Measurements from ENCODE around the gene PHOX2A.
A peak's percentile ranks its signal among the peaks of the same experiment; 100 is the strongest.

Gene PHOX2A

DNA sequence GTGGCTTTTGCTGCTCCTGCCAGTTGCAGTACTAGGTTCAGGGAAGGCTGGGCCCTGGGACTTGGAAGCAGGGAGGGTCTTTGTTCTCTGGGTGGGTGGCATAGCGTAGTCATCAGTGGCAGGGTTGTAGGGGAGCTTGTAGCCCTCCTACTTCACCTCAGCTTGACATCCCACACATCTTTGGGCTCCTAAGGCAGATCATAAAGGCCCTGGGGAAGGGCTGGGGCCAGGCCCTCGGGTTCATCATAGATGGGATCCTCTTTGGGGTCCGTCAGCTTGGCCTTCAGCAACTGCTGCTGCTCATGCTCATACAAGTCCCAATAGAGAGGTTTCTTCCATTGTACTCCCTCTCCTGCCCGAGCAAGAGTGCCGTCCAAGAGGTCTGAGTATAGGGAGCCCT lies 6.0 kb upstream of the PHOX2A start:
- DNase-seq (ENCODE audit: low spot score) = no peak

DNA sequence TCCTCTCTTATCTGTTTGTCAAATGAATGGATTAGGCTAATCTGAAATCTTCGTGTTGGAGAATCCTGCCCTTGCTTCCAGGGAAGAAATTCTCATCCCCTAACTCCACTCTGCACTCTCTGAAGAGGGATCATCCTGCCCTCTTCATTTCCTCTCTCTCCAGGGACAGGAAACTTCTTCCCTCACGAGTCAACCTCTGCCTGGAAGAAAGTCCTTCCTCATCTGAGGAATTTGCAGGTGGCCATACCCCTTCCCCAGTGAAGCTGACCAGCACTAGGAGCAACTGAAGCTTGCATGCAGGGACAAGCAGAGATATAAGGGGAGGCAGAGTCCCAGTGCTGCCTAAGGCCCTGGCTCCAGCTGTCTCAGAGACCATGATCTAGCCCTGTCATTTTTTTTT lies 3.6 kb upstream of the PHOX2A start:
- DNase-seq (ENCODE audit: low spot score) = no peak

DNA sequence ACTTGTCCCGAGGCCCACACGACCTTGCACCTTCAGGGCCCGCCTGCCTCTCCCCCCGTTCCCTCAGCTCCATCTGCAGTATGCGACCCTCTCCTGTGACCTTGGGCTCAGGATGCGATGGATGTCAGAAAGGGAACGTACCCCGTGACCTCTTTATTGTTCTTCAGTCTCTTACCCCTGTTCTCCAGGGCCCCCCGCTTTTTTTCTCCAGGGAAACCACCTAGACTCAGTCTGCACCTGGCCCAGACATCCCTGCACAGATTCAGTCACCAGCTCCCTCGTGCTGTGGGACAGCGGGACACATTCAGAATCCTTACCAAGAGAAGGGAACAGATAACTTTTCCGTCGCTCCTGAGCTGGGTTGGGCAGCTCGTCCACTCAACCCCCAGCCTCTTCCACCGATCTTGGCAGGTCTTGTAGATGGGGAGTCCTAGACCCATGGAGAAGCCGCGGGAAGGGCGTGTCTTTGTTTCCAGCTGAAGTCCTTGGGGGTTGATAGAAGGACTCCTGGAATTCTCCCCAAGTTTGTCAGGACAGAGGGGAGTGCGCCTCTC lies 1.4 kb upstream of the PHOX2A start:
- DNase-seq (ENCODE audit: low spot score) = no peak

GRCh38 chr11:72244361-72245262 lies 636 bp upstream of the PHOX2A start:
- DNase-seq (ENCODE audit: low spot score) = no peak

DNA sequence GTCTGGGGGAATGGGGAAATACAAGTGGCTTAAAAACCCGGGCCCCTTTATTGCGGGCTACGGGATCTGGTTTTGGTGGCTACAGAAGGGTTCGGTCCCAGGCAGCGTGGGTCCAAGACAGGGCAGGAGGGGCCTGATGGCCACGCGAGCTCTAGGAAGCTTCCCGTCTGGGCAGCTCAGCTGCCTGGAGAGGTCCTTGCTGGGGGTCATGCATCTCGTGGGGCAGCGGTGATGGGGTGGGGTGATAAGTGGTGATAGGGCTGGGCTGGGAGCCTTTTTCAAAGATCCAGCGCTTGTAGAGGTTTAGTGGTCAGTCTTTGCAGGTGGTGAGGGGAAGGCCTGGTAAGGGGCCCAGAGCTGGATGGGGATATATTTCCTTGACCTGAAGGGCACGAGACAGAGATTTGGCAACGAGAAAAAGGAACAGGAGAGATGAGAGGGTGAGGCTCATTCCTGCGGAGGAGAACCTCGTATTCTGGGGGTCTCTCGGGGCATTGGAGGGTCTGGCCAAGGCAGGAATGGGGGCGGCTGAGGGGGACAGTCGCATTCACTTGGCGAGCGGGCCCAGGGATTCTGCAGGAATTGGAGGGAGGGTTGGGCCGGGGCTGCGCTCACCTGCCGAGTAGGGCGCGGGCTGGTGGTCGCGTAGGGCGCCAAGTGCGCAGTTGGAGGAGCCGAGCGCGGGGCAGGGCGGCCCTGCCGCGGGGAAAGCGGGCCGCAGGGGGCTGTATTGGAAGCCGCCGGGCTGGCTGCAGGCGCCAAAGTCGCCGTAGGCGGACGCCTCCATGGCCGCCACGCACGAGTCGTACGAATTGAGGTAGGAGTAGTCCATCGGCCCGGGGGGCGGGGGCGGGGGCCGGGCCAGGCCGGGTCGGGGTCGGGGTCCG lies 560 bp downstream of the PHOX2A start:
- no peak for DNase-seq (ENCODE audit: low spot score)

DNA sequence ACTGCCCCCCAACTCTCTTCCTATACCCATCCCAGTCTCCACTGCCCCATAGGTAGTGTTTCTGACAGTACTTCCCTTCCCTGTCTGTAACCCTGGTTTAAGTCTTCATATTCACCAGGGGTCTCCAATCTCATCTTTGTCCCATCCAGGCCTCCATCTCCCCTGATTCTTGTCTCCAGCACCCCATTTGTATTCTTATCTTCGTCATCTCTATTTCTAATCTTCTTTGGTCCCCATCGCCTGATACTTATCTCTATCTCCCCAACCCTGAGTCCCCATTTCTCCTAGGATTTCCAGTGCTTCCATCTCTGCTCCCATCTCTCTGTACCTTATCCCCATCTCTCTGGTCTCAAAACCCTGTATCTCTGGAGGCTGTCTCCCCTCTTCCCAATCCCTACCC lies 1.8 kb downstream of the PHOX2A start:
- no peak for DNase-seq (ENCODE audit: low spot score)

DNA sequence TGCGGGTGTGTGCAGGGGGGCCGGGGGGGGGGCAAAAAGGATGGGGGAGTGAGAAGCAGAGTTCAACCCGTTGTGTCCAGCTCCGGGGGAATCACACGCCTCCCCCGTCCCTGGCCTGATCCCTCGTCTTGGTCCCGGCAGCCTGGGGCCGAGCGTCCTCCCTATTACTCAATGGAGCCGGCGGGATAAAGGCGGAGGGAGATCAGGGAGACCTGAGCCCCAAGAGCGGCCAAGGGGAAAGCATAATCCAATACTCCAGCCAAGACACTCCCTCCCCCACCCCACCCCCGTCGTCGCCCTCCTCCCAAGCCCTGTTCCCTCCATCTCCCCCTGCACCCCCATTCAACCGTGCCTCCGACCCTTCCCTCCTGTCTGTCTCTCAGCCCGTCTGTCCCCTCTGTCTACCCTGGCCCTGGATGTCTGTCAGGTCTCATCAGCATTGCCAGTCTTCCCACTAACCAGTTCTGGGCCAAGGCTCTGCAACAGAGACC lies 2.6 kb downstream of the PHOX2A start:
- DNase-seq (ENCODE audit: low spot score) = no peak

- DNase-seq (ENCODE audit: low spot score) = no peak
These were observed 3.3 kb downstream of the PHOX2A start for GRCh38 chr11:72240461-72241290.

DNA sequence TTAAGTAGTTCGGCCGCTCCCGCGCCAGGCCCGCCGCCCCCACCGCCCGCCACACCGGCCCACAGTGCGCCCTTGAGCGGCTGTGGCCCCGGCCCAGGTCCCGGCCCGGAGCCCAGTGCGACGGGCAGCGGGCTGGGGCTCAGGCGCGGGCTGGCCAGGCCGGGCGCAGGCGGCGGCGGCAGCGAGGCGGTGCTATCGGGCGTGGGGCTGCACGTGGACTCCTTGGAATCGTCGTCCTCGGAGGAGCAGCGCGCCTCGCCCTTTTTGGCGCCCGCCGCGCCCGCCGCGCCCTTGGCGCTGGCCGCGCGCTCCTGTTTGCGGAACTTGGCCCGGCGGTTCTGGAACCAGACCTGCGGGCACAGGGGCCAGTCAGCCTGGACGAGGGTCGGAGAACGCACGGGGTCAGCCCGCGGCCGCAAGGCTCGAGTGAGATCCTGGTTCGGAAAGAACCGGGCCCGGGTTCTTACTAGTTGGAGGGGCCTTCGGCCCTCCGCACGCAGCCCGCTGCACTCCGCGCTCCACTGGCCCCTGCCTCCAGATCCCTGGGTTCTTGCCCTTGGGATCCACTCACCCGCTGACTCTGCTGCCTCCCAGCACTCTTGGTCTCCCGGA lies 4.0 kb downstream of the PHOX2A start:
- peak; percentile 40 for DNase-seq (ENCODE audit: low spot score)

DNA sequence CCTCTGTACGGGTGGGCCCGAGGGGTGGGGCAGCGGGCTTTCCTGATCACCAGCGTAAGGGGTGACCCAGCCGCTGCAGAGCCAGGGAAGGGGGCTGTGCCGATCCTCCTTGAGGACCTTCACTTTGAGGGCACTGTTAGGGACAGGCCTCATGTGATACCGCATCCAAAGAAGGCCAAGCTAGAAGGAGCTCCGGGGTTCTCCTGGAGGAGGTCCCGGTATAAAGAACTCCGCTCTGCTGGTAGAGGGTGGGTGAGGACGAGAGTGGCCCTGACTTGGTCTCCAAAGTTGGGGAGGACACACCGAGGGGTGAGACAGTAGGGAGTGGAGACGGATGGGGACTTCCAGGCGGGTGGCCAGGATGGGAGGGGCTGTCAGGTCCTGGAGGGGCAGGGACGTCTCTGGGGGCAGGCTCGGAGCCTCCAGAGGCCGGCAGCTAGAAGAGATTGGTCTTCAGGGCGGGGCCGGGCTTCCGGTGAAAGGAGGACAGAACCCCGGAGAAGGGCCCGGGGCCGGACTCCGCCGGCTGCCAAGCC lies 4.6 kb downstream of the PHOX2A start:
- DNase-seq (ENCODE audit: low spot score) = no peak

DNA sequence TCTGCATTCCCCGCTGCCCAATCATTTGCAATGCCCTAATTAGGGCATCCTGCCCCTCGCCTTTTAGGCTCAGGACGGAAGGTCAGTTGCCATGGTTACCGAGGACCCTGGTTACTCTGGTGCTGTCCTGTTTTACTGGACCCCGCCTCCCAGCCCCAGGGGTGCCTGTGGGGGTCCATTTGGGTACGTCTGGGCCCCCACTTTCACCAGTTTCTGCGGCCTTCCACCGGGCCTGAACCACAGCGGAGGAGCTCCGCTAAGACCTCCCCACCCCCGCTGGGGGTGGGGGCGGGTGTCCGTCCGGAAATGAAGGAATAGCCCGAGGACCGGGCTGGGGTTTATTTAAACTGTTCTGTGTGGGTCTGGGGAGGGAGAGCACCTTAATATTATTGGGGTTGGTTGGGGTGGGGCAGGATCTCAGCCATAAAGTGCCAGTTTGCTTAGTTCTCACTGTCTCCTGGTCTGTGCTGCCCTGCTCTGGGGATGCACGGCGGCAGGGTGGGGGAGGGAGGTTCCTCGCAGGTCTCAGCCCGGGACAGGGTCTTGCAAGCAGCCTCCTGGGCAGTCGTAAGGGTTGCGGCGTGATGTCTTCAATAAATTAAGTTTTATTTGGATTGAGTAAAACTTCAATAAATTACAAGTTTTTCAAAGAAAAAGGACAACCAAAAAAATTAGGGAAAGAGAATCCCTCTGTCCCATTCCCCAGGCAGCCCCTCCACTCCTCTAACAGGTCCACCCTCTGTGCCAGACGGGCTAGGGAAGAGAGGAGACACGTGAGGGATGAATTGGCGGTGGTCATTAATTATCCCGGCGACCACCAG lies 5.3 kb downstream of the PHOX2A start:
- DNase-seq (ENCODE audit: low spot score) = no peak

DNA sequence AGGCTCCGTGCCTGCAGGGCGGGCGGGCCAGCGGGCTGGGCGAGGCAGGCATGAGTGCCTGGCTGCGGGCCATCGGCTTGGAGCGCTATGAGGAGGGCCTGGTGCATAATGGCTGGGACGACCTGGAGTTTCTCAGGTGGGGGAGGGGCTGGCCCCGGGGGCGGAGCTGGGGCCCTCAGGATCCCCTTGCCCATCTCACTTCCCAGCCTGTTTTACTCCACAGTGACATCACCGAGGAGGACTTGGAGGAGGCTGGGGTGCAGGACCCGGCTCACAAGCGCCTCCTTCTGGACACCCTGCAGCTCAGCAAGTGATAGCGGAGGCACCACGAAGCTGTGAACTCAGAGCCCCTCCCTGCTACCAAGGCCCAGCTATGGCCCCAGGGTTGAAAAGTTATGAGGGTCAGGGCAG lies 5.9 kb downstream of the PHOX2A start:
- DNase-seq (ENCODE audit: low spot score) = peak; percentile 55

DNA sequence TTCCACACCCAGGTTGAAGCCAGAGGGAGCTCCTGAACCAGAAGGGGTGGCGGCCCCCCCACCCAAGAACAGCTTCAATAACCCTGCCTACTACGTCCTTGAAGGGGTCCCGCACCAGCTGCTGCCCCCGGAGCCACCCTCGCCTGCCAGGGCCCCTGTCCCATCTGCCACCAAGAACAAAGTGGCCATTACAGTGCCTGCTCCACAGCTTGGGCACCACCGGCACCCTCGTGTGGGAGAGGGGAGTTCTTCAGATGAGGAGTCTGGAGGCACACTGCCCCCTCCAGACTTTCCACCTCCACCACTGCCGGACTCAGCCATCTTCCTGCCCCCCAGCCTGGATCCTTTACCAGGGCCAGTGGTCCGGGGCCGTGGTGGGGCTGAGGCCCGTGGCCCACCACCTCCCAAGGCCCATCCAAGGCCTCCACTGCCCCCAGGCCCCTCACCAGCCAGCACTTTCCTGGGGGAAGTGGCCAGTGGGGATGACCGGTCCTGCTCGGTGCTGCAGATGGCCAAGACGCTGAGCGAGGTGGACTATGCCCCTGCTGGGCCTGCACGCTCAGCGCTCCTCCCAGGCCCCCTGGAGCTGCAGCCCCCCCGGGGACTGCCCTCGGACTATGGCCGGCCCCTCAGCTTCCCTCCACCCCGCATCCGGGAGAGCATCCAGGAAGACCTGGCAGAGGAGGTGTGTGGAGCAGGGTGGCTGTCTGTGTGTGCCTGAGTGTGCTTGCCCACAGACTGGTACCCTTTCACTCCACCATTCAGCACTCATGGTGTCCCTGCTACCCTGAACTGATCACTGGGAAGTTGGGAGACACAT lies 6.7 kb downstream of the PHOX2A start:
- no peak for DNase-seq (ENCODE audit: low spot score)

DNA sequence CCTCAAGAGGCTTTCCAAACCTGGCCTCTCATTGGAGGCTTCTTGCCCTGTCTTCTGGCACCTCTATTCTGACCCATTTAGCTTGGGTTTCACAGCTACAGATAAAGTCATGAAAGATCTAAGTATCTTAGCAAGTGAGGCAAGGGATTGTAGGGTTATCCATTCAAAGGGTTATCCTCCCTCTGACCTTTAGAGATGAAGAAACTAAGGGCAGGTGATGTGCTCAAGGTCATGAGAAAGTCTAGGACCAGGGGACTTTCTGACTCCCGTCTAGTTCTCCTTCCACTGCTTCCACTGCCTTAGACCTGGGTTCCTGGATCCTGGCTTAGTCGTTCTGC lies 7.2 kb downstream of the PHOX2A start:
- DNase-seq (ENCODE audit: low spot score) = no peak

GRCh38 chr11:72236083-72236697 lies 7.8 kb downstream of the PHOX2A start:
- DNase-seq (ENCODE audit: low spot score) = no peak

GRCh38 chr11:72235351-72236057 lies 8.5 kb downstream of the PHOX2A start:
- no peak for DNase-seq (ENCODE audit: low spot score)

DNA sequence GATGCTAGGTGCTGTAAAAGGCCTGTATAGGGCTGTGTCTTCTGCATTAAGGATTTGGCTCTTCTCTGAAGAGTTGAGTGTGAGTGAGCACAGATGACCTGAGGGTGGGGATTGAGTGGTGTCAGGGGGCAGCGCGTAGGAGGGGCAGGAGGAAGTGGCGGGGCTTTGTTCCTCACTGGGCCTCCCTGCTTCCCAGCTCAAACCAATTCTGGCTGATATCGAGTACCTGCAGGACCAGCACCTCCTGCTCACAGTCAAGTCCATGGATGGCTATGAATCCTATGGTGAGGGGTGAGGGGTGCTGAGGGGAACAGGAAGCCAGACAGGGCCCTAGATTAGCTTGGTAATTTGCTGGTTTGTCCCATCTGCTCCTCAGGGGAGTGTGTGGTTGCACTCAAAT lies 9.1 kb downstream of the PHOX2A start:
- DNase-seq (ENCODE audit: low spot score) = no peak

DNA sequence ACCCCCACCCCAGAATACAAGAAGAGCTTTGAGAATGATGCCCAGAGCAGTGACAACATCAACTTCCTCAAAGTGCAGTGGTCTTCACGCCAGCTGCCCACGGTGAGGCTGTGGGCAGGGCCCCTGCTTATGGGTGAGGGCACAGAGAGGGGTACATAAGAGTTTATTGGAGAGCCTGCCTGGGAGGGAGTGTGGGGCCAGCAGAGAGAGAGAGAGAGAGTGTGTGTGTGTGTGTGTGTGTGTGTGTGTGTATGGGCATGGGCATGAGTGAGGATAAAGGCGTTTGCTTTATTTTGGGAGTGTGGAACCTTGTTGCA lies 9.5 kb downstream of the PHOX2A start:
- no peak for DNase-seq (ENCODE audit: low spot score)

Data from hematopoietic multipotent progenitor cell treated with erythropoietin and hydrocortisone succinate and interleukin-3 and kit ligand, for 15 days (in vitro differentiated cells).